NCI-H146 treated with DMSO at 0.1 percent for 48 hours (cell line): ENCODE data around the gene TRPM3.

Experiments used
- DNase-seq: peaks from one replicate; lab custom pipeline; 2025; ENCODE audit not compliant: unreplicated experiment; lab: John Stamatoyannopoulos, UW

Gene TRPM3

GRCh38 chr9:70535546-70536323 is 585.7 kb downstream of the TRPM3 start:
- no peak for DNase-seq

- DNase-seq, result no peak
Measured at GRCh38 chr9:70534471-70534870, 587.0 kb downstream of the TRPM3 start.

GRCh38 chr9:70534061-70534460 is 587.4 kb downstream of the TRPM3 start:
- DNase-seq, result no peak

- DNase-seq, result no peak
Measured at GRCh38 chr9:70533492-70533891, 587.9 kb downstream of the TRPM3 start.

GRCh38 chr9:70532716-70533115 is 588.7 kb downstream of the TRPM3 start:
- DNase-seq, result no peak

- DNase-seq, result no peak
Measured at GRCh38 chr9:70531311-70531710, 590.1 kb downstream of the TRPM3 start.

- DNase-seq, result no peak
Measured at GRCh38 chr9:70530716-70531115, 590.7 kb downstream of the TRPM3 start.

- no peak for DNase-seq
Measured at GRCh38 chr9:70529833-70530232, 591.6 kb downstream of the TRPM3 start.

- no peak for DNase-seq
Measured at GRCh38 chr9:70529377-70529776, 592.0 kb downstream of the TRPM3 start.

GRCh38 chr9:70526902-70527301 is 594.5 kb downstream of the TRPM3 start:
- DNase-seq, result no peak

- DNase-seq, result no peak
Measured at GRCh38 chr9:70525519-70525918, 595.9 kb downstream of the TRPM3 start.

- no peak for DNase-seq
Measured at GRCh38 chr9:70519912-70520724, 601.3 kb downstream of the TRPM3 start.

GRCh38 chr9:70517926-70518610 is 603.4 kb downstream of the TRPM3 start:
- DNase-seq, result no peak

- no peak for DNase-seq
Measured at GRCh38 chr9:70514273-70514672, 607.1 kb downstream of the TRPM3 start.

- DNase-seq, result no peak
Measured at GRCh38 chr9:70511858-70512257, 609.6 kb downstream of the TRPM3 start.

- no peak for DNase-seq
Measured at GRCh38 chr9:70510157-70510770, 611.2 kb downstream of the TRPM3 start.

GRCh38 chr9:70506159-70506558 is 615.3 kb downstream of the TRPM3 start:
- no peak for DNase-seq

GRCh38 chr9:70504834-70505233 is 616.6 kb downstream of the TRPM3 start:
- no peak for DNase-seq

- DNase-seq, result no peak
Measured at GRCh38 chr9:70502690-70503089, 618.7 kb downstream of the TRPM3 start.

GRCh38 chr9:70500793-70501192 is 620.6 kb downstream of the TRPM3 start:
- no peak for DNase-seq

GRCh38 chr9:70499621-70500020 is 621.8 kb downstream of the TRPM3 start:
- no peak for DNase-seq
